Measurements from ENCODE around the gene ADTRP. TPM values are rescaled to one million over a fixed set of nuclear protein-coding genes. Genes with fewer than 3 reads are reported as not detected.

ADTRP gene
- total RNA-seq, 2 donors from 2014 or later, result 0.74 to 1.0 TPM

GRCh38 chr6:11755725-11756124, 22.9 kb downstream of the ADTRP start:
- no peak for TF ChIP-seq POLR2AphosphoS5 (IDR thresholded peaks at IDR 0.05)
- no peak for TF ChIP-seq POLR2A (IDR thresholded peaks at IDR 0.05)
- no peak for TF ChIP-seq CTCF (IDR thresholded peaks at IDR 0.05)
- Histone ChIP-seq H3K27ac (no peak overlapping the region), H3K36me3 (no peaks in the 10 kb centered on the region), H3K4me3 (no peak overlapping the region), H3K9me3 (no peaks in the 10 kb centered on the region), H3K4me1 (replicated peaks) (no peaks in the 10 kb centered on the region), H3K27me3 (replicated peaks; ENCODE audit: insufficient read depth) (no peaks in the 10 kb centered on the region)
- no peak for DNase-seq (ENCODE audit: low spot score)
- intact Hi-C loops (cut with DNase I), result no loop called here
- WGBS, result 88% methylated on average over 1 of the region's 1 CpG

DNA sequence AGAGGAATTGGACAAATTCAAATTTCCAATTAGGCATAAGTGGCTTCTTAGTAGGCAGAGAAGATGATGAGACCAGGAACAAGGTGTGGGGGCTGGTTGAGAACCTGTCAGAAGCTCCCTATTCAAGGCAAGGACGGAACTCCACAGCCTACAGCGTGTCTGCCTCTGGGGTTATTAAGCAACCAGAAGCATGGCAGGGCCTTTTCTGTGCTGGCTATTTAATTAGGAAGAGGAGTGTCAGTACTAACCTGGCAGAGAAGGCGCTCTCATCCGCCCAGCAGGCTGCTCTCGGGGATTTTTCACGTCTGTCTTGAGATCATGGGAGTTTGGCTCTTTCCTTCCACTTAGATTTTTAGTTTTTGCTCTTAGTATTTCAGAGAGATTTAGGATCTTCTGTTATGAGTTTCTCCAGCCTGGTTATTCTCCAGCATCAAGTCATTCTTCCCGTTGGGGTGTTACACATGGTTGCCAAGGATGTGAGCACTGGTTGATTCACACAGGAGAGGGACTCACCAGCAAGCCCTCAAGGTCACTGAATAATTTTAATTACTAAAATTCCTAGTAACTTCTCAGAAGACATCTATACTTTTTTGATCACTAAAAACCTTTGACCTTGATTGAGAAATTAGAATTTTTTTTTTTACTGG, 23.9 kb downstream of the ADTRP start:
- Histone ChIP-seq H3K27ac (no peak overlapping the region), H3K27me3 (replicated peaks; ENCODE audit: insufficient read depth) (no peaks in the 10 kb centered on the region), H3K4me3 (no peak overlapping the region), H3K4me1 (replicated peaks) (no peaks in the 10 kb centered on the region), H3K9me3 (no peaks in the 10 kb centered on the region), H3K36me3 (no peaks in the 10 kb centered on the region)
- intact Hi-C loops (cut with DNase I), result no loop called here
- WGBS, result 82% methylated on average over 7 of the region's 7 CpGs
- TF ChIP-seq POLR2A (IDR thresholded peaks at IDR 0.05), result no peak
- no peak for TF ChIP-seq POLR2AphosphoS5 (IDR thresholded peaks at IDR 0.05)
- TF ChIP-seq CTCF (IDR thresholded peaks at IDR 0.05), result no peak
- DNase-seq (ENCODE audit: low spot score), result no peak

DNA sequence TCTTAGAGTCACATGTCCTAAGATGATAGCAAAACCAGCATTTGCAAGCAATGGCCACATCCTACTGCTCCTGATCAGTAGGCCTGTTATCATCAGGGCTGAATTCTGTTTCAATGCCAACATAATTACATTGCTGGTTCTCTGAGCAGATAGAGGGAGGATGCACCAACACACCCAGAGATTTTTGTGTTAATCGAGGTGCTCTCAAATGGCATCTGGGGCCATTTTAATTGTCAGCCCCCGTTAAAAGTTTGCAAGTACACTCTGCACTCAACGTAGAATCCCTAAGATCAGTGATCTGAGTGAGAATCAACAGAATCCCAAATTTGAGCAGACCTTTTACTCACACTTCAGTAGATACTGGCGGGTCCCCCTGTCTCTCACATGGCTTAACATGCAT, 24.8 kb downstream of the ADTRP start:
- 94% methylated on average over 4 of the region's 4 CpGs for WGBS
- DNase-seq (ENCODE audit: low spot score), result no peak
- TF ChIP-seq POLR2AphosphoS5 (IDR thresholded peaks at IDR 0.05), result no peak
- no peak for TF ChIP-seq POLR2A (IDR thresholded peaks at IDR 0.05)
- TF ChIP-seq CTCF (IDR thresholded peaks at IDR 0.05), result no peak
- Histone ChIP-seq H3K4me1 (replicated peaks) (no peaks in the 10 kb centered on the region), H3K9me3 (no peaks in the 10 kb centered on the region), H3K27ac (no peak overlapping the region), H3K27me3 (replicated peaks; ENCODE audit: insufficient read depth) (no peaks in the 10 kb centered on the region), H3K36me3 (no peaks in the 10 kb centered on the region), H3K4me3 (no peak overlapping the region)
- intact Hi-C loops (cut with DNase I), result no loop called here

DNA sequence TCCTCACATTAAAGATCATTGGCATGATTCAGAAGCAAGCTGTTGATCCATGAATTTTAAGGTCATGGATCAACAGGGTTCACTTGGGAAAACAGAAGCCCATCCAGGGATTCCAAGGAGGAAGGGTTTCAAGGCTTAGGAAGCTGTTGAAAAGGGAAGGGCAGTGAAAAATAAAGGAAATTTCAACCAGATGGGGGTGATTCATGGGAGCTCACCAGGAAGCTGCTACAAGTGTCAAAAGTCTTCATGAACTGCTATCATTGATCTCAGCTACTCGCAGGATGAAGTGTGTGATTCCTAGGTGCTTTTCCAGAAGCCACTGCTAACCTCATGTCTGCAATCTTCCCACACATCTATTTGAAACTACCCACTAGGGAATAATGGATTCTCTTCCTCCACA, 26.2 kb downstream of the ADTRP start:
- no peak for DNase-seq (ENCODE audit: low spot score)
- no peak overlapping the region for H3K4me3 ChIP-seq
- no peaks in the 10 kb centered on the region for H3K27me3 ChIP-seq (replicated peaks; ENCODE audit: insufficient read depth)
- no peaks in the 10 kb centered on the region for H3K9me3 ChIP-seq
- intact Hi-C loops (cut with DNase I), result no loop called here
- H3K27ac ChIP-seq, result no peak overlapping the region
- WGBS, result 77% methylated on average over 1 of the region's 1 CpG
- H3K4me1 ChIP-seq (replicated peaks), result no peaks in the 10 kb centered on the region
- no peaks in the 10 kb centered on the region for H3K36me3 ChIP-seq
- TF ChIP-seq CTCF (IDR thresholded peaks at IDR 0.05), result no peak
- TF ChIP-seq POLR2AphosphoS5 (IDR thresholded peaks at IDR 0.05), result no peak
- TF ChIP-seq POLR2A (IDR thresholded peaks at IDR 0.05), result no peak

- Histone ChIP-seq H3K27ac (no peak overlapping the region), H3K4me1 (replicated peaks) (no peaks in the 10 kb centered on the region), H3K9me3 (no peaks in the 10 kb centered on the region), H3K4me3 (no peak overlapping the region), H3K27me3 (replicated peaks; ENCODE audit: insufficient read depth) (no peaks in the 10 kb centered on the region), H3K36me3 (no peaks in the 10 kb centered on the region)
- no peak for DNase-seq (ENCODE audit: low spot score)
- intact Hi-C loops (cut with DNase I), result no loop called here
- WGBS, result 57% methylated on average over 7 of the region's 7 CpGs
- TF ChIP-seq CTCF (IDR thresholded peaks at IDR 0.05), result no peak
- TF ChIP-seq POLR2AphosphoS5 (IDR thresholded peaks at IDR 0.05), result no peak
- TF ChIP-seq POLR2A (IDR thresholded peaks at IDR 0.05), result no peak
Measured at GRCh38 chr6:11750682-11751081, 27.9 kb downstream of the ADTRP start.
